ENCODE measurements around the gene KDM4B.

The KDM4B gene

DNA sequence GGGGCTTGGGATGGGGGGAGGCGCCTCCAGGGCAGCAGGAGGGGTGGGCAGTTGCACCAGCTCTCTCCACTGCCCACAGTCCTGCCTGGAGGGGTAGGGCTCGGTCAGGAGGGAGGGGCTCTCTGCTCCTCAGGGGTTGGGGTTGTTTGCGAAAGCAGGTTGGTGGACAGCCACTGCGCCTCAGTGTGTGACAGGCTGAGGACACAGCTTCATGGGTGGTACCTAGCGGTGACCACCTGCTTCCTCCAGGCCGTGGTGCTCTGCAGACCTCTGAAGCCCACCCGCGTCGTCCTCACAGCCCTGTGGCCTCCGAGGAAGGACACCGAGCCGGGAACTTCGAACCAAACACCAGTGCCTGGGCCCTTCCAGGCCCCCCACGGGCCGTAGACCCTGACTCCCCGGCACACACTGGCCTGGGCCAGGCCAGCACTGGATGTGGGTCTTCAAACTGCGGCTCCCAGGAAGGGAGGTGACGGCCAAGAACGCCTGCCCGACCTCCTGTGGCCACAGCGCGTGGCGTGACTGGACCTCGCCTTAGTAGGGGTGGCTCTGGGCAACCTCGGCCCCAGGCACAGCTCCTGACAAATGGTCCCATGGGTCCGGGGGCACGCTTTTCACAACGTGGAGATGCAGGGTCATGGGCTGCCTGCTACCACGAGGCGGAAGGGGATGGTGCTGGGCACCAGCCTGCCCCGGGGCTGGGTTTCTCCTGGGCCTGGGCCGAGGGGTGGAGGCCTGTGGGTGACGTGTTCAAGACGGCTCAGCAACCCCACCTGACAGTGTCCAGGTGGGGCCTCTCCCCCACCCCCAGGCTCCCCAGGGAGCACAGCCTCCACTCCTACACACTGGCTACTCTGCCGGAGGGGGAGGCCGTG, 173.2 kb downstream of the KDM4B start:
- no peak for DNase-seq

DNA sequence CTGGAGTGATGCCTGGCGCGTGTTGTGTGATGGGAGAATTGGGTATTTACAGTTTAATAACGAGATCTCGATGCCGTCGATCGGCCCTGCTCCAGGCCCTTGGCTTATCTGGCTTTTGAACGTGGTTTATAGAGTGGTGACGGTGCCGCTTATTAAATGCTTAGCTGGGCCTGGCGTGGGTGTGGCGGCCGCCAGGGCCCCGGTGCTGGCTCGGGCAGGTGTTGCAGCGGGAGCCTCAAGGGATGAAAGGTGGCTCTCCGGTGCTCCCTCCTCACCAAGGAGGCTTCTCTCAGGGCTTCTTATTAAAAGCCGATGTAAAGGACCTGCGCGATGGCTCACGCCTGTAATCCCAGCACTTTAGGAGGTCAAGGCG, 173.8 kb downstream of the KDM4B start:
- no peak for DNase-seq

DNA sequence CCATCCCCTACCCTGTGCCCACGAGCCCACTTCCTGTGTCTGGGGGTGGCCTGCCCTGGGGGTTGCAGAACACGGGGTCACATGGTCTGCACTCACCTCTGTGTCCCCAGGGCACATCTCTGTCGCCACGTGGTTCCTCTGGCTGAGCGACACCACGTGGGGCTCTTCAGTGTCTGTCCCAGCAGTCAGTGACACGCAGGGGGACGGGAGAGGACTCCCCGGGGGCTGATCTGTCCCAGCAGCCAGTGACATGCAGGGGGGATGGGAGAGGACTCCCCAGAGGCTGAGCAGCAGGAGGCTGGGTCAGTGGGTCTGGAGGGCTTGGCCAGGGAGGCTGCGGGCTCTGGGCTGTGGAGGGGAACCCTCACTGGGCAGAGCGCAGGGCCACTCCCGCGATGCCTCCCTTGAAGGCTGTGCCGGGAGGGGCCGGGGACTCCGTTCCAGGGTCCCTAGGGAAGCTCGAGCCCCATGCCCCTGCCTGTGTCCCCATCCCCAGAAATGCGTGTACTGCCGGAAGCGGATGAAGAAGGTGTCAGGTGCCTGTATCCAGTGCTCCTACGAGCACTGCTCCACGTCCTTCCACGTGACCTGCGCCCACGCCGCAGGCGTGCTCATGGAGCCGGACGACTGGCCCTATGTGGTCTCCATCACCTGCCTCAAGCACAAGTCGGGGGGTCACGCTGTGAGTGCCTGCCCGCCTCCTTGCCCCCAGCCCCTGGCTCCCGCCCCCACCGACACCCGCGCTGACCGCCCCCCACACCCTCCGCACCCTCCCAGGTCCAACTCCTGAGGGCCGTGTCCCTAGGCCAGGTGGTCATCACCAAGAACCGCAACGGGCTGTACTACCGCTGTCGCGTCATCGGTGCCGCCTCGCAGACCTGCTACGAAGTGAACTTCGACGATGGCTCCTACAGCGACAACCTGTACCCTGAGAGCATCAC, 174.8 kb downstream of the KDM4B start:
- no peak for DNase-seq

DNA sequence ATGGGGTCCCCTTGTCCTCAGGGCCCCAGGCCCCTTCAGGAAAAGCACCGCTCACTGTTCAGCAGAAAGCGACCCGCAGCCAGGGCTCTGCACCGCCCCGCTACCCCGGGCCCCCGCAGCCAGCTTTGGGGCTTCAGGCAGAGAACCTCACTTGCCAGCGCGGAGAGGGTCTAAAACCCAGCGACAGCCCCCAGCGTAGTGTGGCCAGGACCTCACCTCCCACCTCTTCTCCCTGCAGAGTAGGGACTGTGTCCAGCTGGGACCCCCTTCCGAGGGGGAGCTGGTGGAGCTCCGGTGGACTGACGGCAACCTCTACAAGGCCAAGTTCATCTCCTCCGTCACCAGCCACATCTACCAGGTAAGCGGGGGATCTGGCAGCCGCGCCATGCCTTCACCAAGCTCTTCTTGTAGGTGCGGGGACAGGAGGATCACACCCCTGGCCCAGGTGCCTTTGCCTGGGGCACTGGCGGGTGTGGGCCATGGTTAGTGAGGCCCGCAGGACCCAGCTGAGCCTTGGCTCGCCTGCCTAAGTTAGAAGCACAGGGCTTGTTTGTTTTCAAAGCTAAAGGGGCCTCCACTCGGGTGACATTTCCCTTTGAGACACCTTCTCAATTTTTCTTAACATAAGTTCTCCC, 175.7 kb downstream of the KDM4B start:
- no peak for DNase-seq

DNA sequence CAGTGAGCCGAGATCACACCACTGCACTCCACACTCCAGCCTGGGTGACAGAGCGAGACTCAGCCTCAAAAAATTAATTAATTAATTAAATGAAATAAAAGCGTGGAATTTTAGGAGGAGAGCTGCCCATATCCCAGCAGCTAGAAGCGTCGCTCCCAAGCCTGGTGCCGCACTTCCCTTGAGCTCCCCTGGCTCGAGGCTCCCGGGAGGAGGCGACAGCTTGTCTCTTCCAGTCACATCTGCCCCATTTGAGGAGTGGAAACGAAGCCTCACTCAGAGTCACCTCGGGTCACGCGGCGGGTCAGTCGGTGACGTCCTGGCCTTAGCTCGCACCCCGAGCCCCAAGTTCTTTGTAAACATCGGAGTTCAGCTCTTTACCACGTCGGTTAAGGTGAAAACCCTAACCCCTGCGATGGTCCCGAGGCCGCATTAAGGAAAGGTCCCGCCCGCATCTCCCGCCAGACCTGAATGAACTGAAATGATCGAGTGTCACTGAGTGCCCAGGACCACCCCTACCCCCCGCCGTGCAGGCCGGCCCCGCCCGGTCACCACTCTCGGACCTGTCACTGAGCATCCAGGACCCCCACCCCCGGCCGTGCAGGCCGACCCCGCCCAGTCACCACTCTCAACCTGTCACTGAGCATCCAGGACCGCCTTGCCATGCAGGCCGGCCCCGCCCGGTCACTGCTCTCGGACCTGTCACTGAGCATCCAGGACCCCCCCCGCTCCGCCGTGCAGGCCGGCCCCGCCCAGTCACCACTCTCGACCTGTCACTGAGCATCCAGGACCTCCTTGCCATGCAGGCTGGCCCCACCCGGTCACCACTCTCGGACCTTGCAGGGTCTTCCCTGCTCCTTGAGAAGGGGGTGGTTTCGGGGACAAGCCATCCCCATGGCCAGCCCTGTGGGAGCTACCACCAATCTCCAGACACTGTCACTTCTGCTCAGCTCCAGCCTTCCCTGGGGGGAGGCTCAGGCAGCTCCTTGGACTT, 176.9 kb downstream of the KDM4B start:
- no peak for DNase-seq

DNA sequence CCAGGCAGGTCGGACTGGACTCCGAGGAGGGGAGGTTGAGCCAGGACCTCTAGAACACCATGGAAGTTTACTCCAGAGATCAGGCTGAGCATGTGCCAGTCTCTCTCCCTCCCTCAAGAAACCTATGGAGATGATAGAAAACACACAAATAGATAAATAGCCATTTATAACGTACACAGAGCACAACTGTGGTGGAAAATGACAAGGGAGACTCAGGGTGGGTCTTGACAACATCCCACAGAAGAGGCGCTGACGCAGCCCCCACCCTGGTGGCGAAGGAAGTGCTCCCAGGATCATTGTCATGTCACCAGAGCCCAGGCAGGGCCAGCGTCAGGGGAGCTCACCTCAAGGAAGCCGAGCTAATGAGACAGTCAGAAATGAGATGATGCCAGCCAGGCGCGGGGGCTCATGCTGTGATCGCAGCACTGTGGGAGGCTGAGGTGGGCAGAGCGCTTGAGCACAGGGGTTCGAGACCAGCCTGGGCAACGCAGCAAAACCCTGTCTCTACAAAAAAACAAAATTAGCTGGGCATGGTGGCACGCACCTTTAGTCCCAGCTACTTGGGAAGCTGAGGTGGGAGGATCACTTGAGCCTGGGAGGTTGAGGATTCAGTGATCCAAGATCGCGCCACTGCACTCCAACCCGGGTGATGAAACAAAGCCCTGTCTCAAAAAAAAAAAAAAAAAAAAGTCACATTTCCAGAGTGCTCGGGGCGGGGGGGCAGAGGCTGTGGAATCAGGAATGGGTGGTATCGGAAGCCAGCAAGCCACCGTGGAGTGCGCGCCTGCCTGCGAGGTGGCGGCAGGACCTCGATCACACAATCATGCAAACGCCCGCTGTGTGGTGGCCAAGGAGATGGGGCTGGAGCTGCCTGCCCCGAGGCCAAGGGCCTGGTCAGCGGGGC, 178.4 kb downstream of the KDM4B start:
- DNase-seq, result no peak

DNA sequence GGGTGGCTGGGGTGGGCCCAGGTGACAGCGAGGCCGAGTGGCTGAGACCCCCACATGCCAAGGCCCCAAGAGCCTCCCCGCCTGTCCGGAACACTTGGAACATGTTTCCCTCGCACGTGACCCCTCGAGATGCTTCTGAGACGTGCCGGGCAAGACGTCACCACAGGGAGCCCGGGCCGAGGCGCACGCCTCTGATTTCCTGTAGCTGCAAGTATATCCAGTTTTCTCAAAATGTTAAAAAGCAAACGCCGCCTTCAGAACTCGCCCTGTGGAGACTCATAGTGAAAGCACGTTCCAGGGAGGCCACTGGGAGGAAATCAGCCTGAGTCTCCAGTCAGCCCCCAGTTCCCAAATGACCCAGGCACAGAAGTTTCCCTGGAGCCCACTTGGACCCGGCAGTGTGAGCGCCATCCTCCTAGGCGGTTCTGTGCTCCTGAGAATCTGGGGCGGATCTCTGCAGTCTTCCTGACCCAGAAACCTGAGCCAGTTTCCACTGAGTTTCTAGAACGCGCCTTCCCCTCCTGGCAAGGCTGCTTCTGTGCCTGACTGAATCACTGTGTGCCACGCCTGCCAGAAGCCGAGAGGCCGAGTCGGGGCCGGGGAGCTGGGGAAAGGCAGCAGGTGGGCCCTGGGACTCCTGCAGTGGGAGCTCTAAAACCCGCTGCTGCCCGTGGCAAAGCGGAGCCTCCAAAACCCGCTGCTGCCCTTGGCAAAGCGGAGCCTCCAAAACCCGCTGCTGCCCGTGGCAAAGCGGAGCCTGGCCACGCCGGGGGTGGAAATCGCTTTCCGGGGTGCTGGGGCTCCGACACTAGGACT, 179.3 kb downstream of the KDM4B start:
- DNase-seq, result no peak

DNA sequence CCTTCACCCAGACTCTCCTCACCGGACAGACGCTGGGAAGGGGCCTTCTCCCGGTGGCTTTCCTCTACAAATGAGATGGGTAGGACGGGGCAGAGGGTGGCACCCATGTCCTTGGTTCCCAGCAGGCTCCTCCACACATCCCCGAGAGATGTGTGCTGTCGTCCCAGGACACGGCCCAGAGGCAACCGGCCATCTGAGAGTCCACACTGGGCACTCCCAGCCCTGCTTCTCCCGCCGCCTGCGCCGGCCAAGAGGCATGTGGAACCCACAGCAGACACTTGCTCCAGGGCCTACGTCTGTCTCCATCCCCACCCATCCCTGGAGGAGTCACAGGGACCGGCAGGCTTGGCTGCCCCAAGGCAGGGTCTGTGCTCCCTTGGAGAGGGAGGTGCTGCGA, 179.9 kb downstream of the KDM4B start:
- DNase-seq, result no peak

DNA sequence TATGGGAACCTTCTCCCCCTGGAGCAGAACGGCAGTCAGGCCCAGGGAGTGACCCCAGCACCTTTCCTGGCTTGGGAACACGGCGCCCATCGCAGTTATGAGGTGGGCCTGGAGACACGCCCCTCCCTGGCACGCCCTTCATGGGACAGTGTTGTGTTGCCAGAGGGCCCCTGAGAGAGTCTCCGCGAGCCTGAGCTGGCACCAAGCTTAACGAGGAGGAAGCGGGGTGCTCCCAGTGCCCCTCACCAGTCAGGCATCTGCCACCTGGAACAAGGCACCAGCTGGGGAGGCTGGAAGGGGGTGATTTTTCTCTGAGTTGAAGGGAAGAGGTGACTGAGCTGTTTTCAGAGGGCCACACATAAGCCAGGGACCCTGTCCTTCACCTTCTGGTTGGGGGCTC, 180.6 kb downstream of the KDM4B start:
- no peak for DNase-seq

DNA sequence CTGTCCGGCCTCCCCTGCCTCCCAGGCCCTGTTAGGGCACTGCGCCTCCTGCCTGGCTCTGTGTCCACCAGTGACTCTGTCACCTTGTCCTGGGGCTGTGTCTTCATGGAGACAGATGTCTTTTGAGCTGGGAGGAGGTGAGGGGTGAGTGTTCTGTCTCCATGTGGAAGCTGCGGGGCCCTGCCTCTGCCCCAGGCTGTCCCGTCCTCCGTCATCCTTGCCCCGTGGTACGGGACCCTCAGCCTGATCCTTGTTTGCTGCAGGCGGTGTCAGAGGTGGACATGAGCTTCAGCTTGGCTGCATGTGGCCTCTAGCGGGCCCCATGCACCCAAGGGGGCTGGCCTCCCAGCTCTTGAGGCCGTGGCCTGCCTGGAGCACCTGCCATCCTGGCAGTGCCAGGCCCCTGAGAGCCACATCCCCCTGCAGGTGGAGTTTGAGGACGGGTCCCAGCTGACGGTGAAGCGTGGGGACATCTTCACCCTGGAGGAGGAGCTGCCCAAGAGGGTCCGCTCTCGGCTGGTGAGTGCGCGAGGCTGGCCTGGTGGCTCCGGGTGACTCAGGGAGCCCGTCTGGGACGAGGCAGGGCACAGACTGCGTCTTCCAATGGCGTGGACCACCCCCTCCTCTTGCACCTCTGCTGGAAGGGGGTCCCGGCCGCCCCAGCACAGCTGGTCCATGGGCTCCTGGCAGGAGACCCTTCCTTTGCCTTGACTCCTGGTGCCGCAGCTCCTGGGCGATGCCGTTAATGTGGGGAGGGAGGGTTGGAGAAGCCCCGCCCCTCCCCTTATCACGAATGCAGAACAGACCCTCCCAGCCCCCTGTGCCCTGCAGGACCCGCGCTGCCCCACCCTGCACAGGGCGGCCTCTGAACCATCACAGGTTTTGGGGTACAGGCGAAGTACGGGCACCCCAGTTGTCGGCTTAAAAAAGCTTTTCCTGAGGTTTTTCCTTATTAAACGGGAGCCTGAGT, 181.3 kb downstream of the KDM4B start:
- no peak for DNase-seq

DNA sequence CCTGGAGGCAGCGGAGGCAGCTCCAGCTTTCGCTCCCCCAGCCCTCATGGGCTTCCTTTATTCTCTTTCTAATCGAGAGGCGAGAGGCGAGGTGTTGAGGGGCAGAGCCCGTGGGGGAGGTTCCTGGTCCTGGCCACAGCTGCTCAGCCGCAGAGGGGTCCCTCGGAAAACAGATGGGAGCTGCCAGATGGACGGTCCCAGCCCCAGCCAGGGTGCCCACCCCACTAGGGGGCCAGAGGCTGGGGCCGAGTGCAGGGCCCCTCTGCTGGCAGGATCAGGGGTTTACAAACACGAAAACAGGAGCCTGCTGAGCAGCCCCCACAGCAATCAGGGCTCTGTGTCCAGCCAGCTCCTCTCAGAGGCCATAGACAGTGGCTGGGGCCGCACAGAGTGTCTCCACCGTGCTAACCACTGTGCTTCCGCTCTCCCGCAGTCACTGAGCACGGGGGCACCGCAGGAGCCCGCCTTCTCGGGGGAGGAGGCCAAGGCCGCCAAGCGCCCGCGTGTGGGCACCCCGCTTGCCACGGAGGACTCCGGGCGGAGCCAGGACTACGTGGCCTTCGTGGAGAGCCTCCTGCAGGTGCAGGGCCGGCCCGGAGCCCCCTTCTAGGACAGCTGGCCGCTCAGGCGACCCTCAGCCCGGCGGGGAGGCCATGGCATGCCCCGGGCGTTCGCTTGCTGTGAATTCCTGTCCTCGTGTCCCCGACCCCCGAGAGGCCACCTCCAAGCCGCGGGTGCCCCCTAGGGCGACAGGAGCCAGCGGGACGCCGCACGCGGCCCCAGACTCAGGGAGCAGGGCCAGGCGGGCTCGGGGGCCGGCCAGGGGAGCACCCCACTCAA, 182.2 kb downstream of the KDM4B start:
- no peak for DNase-seq

DNA sequence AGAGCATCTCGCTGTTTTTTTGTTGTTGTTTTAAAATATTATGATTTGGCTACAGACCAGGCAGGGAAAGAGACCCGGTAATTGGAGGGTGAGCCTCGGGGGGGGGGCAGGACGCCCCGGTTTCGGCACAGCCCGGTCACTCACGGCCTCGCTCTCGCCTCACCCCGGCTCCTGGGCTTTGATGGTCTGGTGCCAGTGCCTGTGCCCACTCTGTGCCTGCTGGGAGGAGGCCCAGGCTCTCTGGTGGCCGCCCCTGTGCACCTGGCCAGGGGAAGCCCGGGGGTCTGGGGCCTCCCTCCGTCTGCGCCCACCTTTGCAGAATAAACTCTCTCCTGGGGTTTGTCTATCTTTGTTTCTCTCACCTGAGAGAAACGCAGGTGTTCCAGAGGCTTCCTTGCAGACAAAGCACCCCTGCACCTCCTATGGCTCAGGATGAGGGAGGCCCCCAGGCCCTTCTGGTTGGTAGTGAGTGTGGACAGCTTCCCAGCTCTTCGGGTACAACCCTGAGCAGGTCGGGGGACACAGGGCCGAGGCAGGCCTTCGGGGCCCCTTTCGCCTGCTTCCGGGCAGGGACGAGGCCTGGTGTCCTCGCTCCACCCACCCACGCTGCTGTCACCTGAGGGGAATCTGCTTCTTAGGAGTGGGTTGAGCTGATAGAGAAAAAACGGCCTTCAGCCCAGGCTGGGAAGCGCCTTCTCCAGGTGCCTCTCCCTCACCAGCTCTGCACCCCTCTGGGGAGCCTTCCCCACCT, 183.3 kb downstream of the KDM4B start:
- no peak for DNase-seq

DNA sequence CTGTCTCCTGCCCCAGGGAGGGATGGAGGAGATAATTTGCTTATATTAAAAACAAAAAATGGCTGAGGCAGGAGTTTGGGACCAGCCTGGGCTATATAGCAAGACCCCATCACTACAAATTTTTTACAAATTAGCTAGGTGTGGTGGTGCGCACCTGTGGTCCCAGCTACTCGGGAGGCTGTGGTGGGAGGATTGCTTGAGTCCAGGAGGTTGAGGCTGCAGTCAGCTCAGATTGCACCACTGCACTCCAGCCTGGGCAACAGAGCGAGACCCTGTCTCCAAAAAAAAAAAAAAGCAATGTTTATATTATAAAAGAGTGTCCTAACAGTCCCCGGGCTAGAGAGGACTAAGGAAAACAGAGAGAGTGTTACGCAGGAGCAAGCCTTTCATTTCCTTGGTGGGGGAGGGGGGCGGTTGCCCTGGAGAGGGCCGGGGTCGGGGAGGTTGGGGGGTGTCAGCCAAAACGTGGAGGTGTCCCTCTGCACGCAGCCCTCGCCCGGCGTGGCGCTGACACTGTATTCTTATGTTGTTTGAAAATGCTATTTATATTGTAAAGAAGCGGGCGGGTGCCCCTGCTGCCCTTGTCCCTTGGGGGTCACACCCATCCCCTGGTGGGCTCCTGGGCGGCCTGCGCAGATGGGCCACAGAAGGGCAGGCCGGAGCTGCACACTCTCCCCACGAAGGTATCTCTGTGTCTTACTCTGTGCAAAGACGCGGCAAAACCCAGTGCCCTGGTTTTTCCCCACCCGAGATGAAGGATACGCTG, 184.0 kb downstream of the KDM4B start:
- no peak for DNase-seq

DNA sequence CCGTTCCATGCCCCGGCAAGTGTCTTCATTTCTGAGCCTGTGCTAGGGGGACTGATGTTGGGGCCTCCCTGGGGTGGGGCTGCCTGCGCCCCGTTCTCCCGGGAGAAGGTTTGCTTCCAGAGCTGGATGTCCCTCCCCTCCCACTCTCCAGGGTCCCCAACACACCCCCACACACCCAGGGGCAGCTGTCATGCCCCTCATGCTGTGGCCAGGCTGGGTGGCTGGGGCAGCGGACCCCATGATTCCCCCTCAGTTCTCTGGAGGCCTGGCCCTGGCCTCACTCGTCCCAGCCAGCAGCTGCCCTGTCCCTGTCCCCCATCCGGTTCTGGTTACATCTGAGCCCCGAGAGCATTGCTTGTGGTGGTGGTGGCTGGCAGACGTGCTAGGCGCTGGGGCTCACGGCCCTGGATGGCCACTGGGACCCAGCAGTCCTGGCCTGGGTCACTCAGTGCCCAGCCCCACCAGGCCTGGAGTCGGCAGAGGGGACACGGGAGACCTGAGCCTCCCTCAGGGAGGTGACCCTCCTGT, 184.8 kb downstream of the KDM4B start:
- no peak for DNase-seq

DNA sequence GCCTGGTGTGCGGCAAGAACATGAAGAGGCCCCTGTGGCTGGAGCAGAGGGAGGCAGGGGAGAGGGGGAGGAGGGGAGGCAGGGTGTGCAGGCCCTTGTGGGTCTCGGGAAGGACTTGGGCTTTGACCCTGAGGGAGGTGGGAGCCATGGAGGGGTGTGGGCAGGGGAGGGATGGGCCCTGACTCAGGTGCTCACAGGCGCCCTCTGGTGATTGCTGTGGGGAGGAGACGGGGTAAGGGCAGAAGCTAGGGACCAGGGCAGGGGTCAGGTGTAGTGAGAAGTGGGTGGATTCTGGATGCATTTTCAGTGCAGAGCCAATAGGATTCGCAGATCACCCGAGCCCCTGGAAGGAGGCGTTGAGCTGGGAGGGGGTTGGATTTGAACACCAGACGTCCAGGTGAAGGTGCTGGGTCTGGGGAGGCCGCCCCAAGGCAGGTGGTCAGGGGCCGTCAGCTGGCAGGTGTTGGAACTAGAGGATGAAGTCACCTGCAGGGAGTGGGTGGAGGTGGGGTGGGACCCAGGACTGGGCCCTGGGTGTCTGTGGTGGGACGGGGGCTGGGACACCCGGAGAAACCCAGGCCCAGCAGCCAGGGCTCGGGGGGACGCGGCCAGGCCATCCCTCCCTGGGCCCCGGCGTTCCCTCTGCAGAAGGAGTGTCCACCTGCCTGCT, 185.4 kb downstream of the KDM4B start:
- DNase-seq, result peak; percentile 41 to 52

All from stimulated activated CD4-positive, alpha-beta T cell treated with anti-CD3 and anti-CD28 coated beads, Interleukin-2, amount 100 ng/mL, for 48 hours (primary cell).